Activated T-cell treated with anti-CD3 and anti-CD28 coated beads, Interleukin-2, amount 50 U/mL, for 4 hours (primary cell): ENCODE data around the gene RAMP2. TPM values are rescaled to one million over a fixed set of nuclear protein-coding genes. Genes with fewer than 3 reads are reported as not detected.
"Not testable (repeated sequence)": the region's sequence is repeated elsewhere in the genome, so short reads cannot be mapped to it uniquely, and the experiment has no call there.

Experiments
- ATAC-seq, 2 donors: fragments of 200-7000 bp; cut with Tn5 transposase; one replicate each; pipeline ENCODE4 v1.10.0; 2021
- DNase-seq: peaks from one replicate; pipeline ENCODE4 v3.0.0-alpha.2; 2020
- H3K27me3 Mint-ChIP-seq: one replicate; pipeline ENCODE4 v1.8.0; 2021; ENCODE audit warnings: low read depth, mixed read lengths
- H3K36me3 Mint-ChIP-seq: one replicate; pipeline ENCODE4 v1.8.0; 2022; ENCODE audit warnings: mixed read lengths; ENCODE audit not compliant: insufficient read depth
- H3K4me1 Mint-ChIP-seq: one replicate; pipeline ENCODE4 v1.8.0; 2021; ENCODE audit warnings: low read depth, mixed read lengths
- H3K4me3 Mint-ChIP-seq: one replicate; pipeline ENCODE4 v1.8.0; 2021; ENCODE audit warnings: mild to moderate bottlenecking, moderate library complexity, mixed read lengths
- H3K9me3 Mint-ChIP-seq: one replicate; pipeline ENCODE4 v1.8.0; 2021; ENCODE audit warnings: mixed read lengths
- total RNA-seq, 3 donors: library from RNA; stranded (reverse); gene quantifications; one replicate each; pipeline ENCODE4 v1.2.1, GENCODE V29; 2021

RAMP2 gene
- total RNA-seq, result not detected

- H3K27me3 Mint-ChIP-seq, result peaks cover 56% of the 10 kb centered on the region
- H3K4me1 Mint-ChIP-seq, result peaks cover 7% of the 10 kb centered on the region
- no peaks in the 10 kb centered on the region for H3K9me3 Mint-ChIP-seq
- ATAC-seq (peak; percentile 61 to 69), DNase-seq (no peak)
- H3K4me3 Mint-ChIP-seq, result peak within 1 kb of the TSS; percentile 21
- no peaks in the 10 kb centered on the region for H3K36me3 Mint-ChIP-seq
Observed at GRCh38 chr17:42760652-42761581, at the start of gene RAMP2. Gene RAMP2 (plus strand): TSS chr17:42761227. CDS start chr17:42761262, 35 bp downstream.

- DNase-seq (no peak), ATAC-seq (peak; percentile 79 to 81)
- Mint-ChIP-seq H3K9me3 (no peaks in the 10 kb centered on the region), H3K4me1 (peaks cover 2% of the 10 kb centered on the region), H3K4me3 (no peak overlapping the region), H3K36me3 (peaks cover 46% of the 10 kb centered on the region), H3K27me3 (no peaks in the 10 kb centered on the region)
Observed at GRCh38 chr17:42720996-42721583, 39.9 kb upstream of the RAMP2 start.

GRCh38 chr17:42723636-42724035 is 37.4 kb upstream of the RAMP2 start:
- peaks cover 2% of the 10 kb centered on the region for H3K4me1 Mint-ChIP-seq

GRCh38 chr17:42725143-42725542 is 35.9 kb upstream of the RAMP2 start:
- DNase-seq (no peak), ATAC-seq (no peak)
- no peak overlapping the region for H3K4me3 Mint-ChIP-seq
- H3K4me1 Mint-ChIP-seq, result peaks cover 2% of the 10 kb centered on the region
- no peaks in the 10 kb centered on the region for H3K9me3 Mint-ChIP-seq
- H3K36me3 Mint-ChIP-seq, result peaks cover 25% of the 10 kb centered on the region
- H3K27me3 Mint-ChIP-seq, result no peaks in the 10 kb centered on the region

More at GRCh38 chr17:42723636-42724035, 37.4 kb upstream of the RAMP2 start:
- H3K27me3 Mint-ChIP-seq, result no peaks in the 10 kb centered on the region
- H3K9me3 Mint-ChIP-seq, result no peaks in the 10 kb centered on the region
- no peak for ATAC-seq
- no peak for DNase-seq
- peaks cover 31% of the 10 kb centered on the region for H3K36me3 Mint-ChIP-seq
- H3K4me3 Mint-ChIP-seq, result no peak overlapping the region

GRCh38 chr17:42740699-42741098 is 20.3 kb upstream of the RAMP2 start:
- H3K4me1 Mint-ChIP-seq, result peaks cover 23% of the 10 kb centered on the region
- H3K4me3 Mint-ChIP-seq, result no peak overlapping the region
- no peak for DNase-seq
- ATAC-seq, result no peak
- no peaks in the 10 kb centered on the region for H3K36me3 Mint-ChIP-seq
- no peaks in the 10 kb centered on the region for H3K27me3 Mint-ChIP-seq
- H3K9me3 Mint-ChIP-seq, result no peaks in the 10 kb centered on the region

- not testable (repeated sequence) for H3K9me3 Mint-ChIP-seq, ATAC-seq, DNase-seq, H3K36me3 Mint-ChIP-seq, H3K27me3 Mint-ChIP-seq
- Mint-ChIP-seq H3K4me1 (peaks cover 23% of the 10 kb centered on the region), H3K4me3 (peak overlapping the region; percentile 40)
Observed at GRCh38 chr17:42742916-42743315, 18.1 kb upstream of the RAMP2 start.

- ATAC-seq (no peak), DNase-seq (no peak)
- H3K4me3 Mint-ChIP-seq, result peak overlapping the region; percentile 91
- H3K36me3 Mint-ChIP-seq, result no peaks in the 10 kb centered on the region
- no peaks in the 10 kb centered on the region for H3K9me3 Mint-ChIP-seq
- H3K4me1 Mint-ChIP-seq, result peaks cover 23% of the 10 kb centered on the region
- H3K27me3 Mint-ChIP-seq, result no peaks in the 10 kb centered on the region
Observed at GRCh38 chr17:42743595-42744282, 17.3 kb upstream of the RAMP2 start.

GRCh38 chr17:42744283-42744805 is 16.7 kb upstream of the RAMP2 start:
- H3K4me1 Mint-ChIP-seq, result peaks cover 23% of the 10 kb centered on the region
- no peaks in the 10 kb centered on the region for H3K36me3 Mint-ChIP-seq
- no peaks in the 10 kb centered on the region for H3K9me3 Mint-ChIP-seq
- ATAC-seq (peak; percentile 87 to 89), DNase-seq (peak; percentile 64)
- peak overlapping the region; percentile 91 for H3K4me3 Mint-ChIP-seq
- peaks cover 4% of the 10 kb centered on the region for H3K27me3 Mint-ChIP-seq

- peaks cover 23% of the 10 kb centered on the region for H3K4me1 Mint-ChIP-seq
- ATAC-seq (peak; percentile 89 to 91), DNase-seq (peak; percentile 88)
- no peaks in the 10 kb centered on the region for H3K9me3 Mint-ChIP-seq
- peak within 1 kb of the TSS; percentile 91 for H3K4me3 Mint-ChIP-seq
- peaks cover 6% of the 10 kb centered on the region for H3K27me3 Mint-ChIP-seq
- H3K36me3 Mint-ChIP-seq, result no peaks in the 10 kb centered on the region
Observed at GRCh38 chr17:42744806-42745617, 16.0 kb upstream of the RAMP2 start, which contains the start of gene EZH1. Gene EZH1 (minus strand): TSS chr17:42745040. CDS start chr17:42728941, 16,099 bp downstream.

- H3K27me3 Mint-ChIP-seq, result peaks cover 10% of the 10 kb centered on the region
- DNase-seq, result no peak
- H3K36me3 Mint-ChIP-seq, result no peaks in the 10 kb centered on the region
- H3K4me3 Mint-ChIP-seq, result no peak overlapping the region
- H3K4me1 Mint-ChIP-seq, result peaks cover 16% of the 10 kb centered on the region
- ATAC-seq, result no peak
- H3K9me3 Mint-ChIP-seq, result no peaks in the 10 kb centered on the region
Observed at GRCh38 chr17:42748202-42748907, 12.7 kb upstream of the RAMP2 start.

- no peaks in the 10 kb centered on the region for H3K9me3 Mint-ChIP-seq
- DNase-seq (no peak), ATAC-seq (no peak)
- H3K36me3 Mint-ChIP-seq, result no peaks in the 10 kb centered on the region
- peaks cover 9% of the 10 kb centered on the region for H3K4me1 Mint-ChIP-seq
- no peak overlapping the region for H3K4me3 Mint-ChIP-seq
- peaks cover 14% of the 10 kb centered on the region for H3K27me3 Mint-ChIP-seq
Observed at GRCh38 chr17:42748908-42749798, 11.9 kb upstream of the RAMP2 start.

GRCh38 chr17:42750739-42751344 is 10.2 kb upstream of the RAMP2 start:
- Mint-ChIP-seq H3K4me3 (no peak overlapping the region), H3K36me3 (no peaks in the 10 kb centered on the region), H3K9me3 (no peaks in the 10 kb centered on the region), H3K4me1 (no peaks in the 10 kb centered on the region), H3K27me3 (peaks cover 27% of the 10 kb centered on the region)
- DNase-seq (no peak), ATAC-seq (no peak)
